HG03575 (cell line): ENCODE measurements around the gene GNG10.

ENCODE experiments used
- ATAC-seq: cut with Tn5 transposase; IDR thresholded peaks from one replicate; pipeline ENCODE4 v1.9.1; 2021; ENCODE audit not compliant: unreplicated experiment, insufficient number of reproducible peaks, low FRiP score; ENCODE audit errors: extremely low read depth

The GNG10 gene

GRCh38 chr9:111711548-111711947 is 50.1 kb downstream of the GNG10 start:
- no peak for ATAC-seq

GRCh38 chr9:111712369-111712768 is 51.0 kb downstream of the GNG10 start:
- ATAC-seq: no peak

- ATAC-seq: no peak
These were observed 54.1 kb downstream of the GNG10 start for GRCh38 chr9:111715471-111715870.

- no peak for ATAC-seq
These were observed 58.1 kb downstream of the GNG10 start for GRCh38 chr9:111719541-111719940.
